Stimulated activated CD8-positive, alpha-beta memory T cell treated with anti-CD3 and anti-CD28 coated beads, Interleukin-7, amount 100 ng/mL, for 1 hour (primary cell): ENCODE data around the gene DCUN1D1.

Source experiments
- DNase-seq, 2 donors: peaks; one replicate each; pipeline ENCODE4 v3.0.0-alpha.2; 2020; ENCODE audit warnings: low read depth in 2 of 2

Gene DCUN1D1

GRCh38 chr3:182972387-182972786 lies 8.0 kb downstream of the DCUN1D1 start:
- DNase-seq = no peak

GRCh38 chr3:182971637-182972036 lies 8.7 kb downstream of the DCUN1D1 start:
- DNase-seq = no peak

DNA sequence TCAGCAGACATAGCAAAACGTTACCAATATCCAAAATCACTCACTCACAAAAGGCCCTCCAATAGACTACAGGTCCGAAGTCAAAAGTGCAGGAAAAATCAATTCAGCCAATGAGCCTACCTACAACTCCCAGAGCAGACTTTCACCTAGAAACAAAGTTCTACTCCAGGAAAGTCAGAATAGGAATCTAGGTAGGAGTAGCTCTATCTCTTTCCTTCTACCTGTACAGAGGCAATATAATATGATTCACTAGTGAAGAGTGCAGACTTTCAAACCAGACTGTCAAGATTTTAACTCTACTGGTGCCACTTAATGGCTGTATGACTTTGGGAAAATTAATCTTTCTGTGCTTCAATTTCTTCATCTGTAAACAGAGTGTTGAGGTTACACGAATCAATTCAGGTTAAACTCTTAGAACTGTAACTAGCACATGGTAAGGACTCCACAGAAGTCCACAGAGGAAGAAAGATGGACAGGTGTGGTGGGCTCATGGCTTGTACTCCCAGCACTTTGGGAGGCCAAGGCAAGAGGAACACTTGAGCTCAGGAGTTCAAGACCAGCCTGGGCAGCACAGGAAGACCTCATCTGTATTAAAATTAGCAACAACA lies 9.4 kb downstream of the DCUN1D1 start:
- no peak for DNase-seq

DNA sequence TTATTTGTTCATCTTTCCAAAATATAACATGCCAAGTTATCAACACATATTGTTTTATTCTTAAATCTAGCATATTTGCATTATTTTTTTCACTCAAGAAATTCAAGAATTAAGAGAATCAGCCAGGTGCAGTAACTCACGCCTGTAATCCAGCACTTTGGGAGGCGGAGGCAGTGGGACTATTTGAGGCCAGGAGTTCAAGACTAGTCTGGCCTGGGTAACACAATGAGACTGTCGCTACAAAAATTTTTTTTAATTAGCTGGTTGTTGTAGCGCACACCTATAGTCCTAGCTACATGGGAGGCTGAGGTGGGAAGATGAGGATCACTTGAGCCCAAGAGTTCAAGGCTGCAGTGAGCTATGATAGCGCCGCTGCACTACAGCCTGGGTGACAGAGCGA lies 10.5 kb downstream of the DCUN1D1 start:
- no peak for DNase-seq

DNA sequence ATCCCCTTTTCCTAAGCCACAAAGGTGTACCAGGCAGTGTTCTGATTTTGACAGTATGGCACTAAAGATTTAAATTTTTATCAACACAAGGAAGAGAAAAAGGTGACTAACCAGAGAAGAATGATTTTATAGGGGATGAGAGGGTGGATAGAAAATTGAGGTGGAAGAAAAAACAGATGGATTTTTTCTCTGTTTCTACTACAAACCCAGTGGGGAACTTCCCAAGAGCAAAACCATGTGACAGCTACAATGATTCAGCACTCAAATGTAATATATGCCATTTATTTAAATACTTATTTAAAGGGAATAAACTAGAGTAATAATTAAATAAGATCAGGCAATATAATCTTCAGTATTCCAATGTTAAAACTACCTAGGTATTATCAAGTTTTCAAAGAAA lies 11.1 kb downstream of the DCUN1D1 start:
- DNase-seq = no peak

GRCh38 chr3:182967218-182968204 lies 12.8 kb downstream of the DCUN1D1 start:
- no peak for DNase-seq

DNA sequence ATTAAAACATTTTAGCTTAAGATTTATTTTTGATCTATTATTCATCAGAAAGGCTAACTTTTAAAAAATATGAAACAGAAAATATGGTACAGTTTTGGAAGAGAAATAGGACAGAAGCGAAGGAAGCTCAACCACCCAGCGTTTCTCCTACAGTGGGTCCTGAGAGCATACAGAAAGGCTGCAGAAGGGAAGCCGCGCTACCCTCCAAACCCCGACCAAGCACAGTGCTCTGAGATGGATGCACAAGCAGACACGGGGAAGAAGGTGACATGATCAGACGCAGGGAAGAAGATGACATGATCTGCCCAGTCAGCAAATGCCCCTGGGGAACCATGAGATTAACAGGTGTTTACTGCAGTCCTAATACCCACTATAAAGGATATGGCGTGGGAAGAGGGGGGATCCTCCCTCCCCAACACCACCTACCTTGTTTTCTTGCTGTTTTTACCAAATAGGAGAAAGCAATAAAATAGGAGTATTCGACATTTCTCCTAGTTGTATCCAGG lies 14.4 kb downstream of the DCUN1D1 start:
- no peak for DNase-seq

- DNase-seq = no peak
Observed at GRCh38 chr3:182964179-182964578, 16.2 kb downstream of the DCUN1D1 start.

DNA sequence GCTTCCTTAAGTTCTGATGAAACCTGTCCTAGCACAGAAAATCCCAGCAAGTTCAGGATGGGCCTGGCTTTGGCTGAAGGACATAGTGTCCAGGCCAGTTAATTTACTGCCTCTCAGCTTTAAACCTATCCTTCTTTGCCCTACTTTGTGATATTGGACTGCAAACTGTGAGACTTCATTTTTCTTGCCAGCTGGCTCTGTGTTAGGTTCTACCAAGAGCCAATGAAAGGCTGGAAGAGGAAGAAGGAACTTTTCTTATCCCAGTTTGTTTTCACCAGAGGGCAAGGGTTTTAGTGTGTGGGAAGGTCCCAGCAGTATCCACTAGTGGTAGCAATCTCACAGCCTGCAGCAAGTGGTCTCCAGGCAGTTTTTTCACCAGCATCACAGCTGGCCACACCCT lies 18.2 kb downstream of the DCUN1D1 start:
- DNase-seq = no peak

DNA sequence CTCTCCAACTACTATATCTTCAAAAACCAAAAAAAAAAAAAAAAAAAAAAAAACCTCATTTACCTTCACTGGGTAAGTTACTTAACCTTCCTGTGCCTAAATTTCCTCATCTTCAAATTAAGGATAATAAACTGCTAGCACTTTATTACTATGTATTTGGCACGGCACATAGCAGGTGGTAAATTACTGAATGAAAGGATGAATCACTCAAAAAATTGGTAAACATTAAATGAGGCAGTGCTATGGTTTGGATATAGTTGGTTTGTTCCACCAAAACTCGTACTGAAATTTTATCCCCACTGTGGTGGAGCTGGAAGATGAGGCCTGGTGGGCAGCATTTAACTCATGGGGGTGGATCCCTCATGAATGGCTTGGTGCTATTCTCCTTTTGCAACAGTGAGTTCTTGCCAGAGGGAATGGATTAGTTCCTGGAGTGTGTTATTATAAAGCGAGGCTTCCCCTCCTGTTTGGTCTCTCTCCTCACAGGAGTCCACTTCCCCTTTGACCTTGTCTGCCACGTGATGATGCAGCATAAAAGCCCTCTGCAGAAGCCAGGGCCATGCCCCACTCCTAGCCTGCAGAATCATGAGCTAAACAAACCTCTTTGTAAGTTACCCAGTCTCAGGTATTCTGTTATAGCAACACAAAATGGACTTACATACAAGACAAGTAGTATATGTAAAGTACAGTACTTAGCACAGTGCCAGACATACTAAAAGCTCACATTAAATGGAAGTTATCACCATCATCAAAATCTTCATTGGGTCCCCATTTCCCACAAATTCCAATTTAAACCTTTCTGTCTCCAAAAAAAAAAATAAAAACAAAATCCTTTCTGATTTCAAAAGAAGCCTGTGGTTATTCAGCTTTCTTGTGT lies 20.6 kb downstream of the DCUN1D1 start:
- no peak for DNase-seq

GRCh38 chr3:182957676-182958266 lies 22.6 kb downstream of the DCUN1D1 start:
- no peak for DNase-seq

DNA sequence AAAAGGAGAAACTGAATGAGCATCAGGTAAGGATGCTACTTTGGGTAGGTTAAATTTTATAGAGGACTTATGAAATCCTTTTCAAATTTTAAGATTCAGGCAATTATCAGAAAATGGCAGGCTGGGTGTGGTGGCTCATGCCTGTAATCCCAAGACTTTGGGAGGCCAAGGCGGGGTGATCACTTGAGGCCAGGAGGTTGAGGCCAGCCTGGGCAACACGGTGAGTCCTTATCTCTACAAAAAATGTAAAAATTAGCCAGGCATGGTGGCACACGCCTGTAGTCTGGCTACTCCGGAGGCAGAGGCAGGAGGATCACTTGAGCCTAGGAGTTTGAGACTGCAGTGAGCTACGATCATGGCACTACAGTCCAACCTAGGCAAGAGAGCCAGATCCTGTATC lies 23.1 kb downstream of the DCUN1D1 start:
- no peak for DNase-seq

GRCh38 chr3:182954553-182955235 lies 25.6 kb downstream of the DCUN1D1 start:
- no peak for DNase-seq

GRCh38 chr3:182949688-182950087 lies 30.6 kb downstream of the DCUN1D1 start:
- no peak for DNase-seq

DNA sequence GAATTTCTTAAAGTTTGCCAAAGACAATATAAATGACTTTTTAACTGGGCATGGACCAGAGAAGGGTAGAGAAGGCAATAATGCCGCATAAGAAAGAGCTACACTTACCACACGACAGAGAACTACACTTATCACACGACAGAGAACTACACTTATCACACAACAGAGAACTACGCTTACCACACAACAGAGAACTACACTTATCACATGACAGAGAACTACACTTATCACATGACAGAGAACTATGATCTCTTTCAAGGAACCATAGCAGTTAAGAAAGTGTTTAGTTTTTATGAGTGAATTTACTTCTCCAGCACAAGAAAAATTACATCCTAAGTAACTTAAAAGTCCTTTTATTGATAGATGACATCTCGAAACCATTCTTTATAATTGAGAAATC lies 32.0 kb downstream of the DCUN1D1 start:
- DNase-seq = no peak

GRCh38 chr3:182947888-182948287 lies 32.5 kb downstream of the DCUN1D1 start:
- no peak for DNase-seq

GRCh38 chr3:182941719-182942118 lies 38.6 kb downstream of the DCUN1D1 start:
- DNase-seq = no peak

GRCh38 chr3:182940266-182940808 lies 40.0 kb downstream of the DCUN1D1 start:
- no peak for DNase-seq

- DNase-seq = no peak
Observed at GRCh38 chr3:182937293-182938051, 42.9 kb downstream of the DCUN1D1 start.

DNA sequence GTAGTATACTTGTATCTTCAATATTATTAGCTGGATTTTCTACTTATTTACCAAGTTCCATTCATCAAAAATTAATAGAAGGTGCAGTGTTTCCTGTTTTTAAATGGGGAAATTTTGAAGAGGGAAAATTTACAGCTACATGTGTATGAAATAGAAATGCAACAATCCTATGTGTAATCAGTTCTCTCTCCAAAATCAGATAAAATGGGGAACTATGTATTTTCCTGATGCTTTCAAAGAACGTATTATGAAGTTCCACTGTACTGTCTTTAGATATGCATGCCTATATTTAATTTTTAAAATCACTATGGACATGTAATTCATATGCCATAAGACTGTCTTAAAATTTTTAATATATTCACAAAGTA lies 43.4 kb downstream of the DCUN1D1 start:
- no peak for DNase-seq
